Embryonic facial prominence (tissue), 1 donor: ENCODE measurements around the gene FMN1.

ENCODE experiments used
- DNase-seq: peaks from one replicate; pipeline ENCODE4 v3.0.0-alpha.2; 2016; ENCODE audit errors: extremely low spot score

Gene FMN1

DNA sequence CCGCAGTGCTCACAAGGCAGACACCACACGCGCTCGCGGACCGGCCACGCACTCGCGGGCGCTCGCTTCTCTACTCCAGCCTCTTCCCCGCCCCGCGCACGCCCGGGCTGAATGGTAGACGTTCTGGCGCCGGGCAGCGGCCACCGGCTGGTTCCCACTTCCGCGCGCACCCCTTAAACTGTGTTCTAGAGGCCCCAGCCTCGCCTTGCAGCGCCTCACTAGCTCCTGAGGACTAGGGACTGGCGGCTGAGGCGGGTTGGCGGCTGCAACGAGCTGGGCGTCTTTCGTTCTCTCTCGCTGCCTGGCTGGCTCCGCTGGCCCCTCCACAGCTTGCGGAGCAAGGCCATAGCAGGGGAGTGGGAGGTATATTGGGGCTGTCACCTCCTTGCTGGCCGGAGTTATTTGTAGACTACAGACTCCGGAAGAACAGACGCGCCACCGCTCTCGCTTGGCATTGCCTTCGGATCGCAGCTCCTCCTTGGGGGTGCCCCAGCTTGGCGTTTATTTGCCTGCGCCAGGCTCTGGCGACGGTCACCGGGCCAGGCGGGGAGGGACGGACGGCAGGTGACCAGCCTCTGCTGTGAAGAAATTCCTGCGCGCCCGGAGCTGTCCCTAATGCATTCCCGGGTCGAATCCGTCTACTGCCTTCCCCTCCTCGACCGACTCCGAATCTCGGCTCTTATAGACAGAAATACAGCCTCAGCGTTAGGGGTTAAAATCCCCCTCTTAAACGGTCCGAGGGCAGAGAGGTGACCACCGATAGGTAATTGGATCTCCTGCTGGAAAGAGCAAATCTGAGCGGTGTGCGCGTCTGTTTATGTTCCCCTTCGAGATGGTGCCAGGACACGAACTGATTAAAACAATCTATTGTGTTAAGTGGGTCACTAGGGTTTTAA, 475.4 kb downstream of the FMN1 start:
- no peak for DNase-seq

DNA sequence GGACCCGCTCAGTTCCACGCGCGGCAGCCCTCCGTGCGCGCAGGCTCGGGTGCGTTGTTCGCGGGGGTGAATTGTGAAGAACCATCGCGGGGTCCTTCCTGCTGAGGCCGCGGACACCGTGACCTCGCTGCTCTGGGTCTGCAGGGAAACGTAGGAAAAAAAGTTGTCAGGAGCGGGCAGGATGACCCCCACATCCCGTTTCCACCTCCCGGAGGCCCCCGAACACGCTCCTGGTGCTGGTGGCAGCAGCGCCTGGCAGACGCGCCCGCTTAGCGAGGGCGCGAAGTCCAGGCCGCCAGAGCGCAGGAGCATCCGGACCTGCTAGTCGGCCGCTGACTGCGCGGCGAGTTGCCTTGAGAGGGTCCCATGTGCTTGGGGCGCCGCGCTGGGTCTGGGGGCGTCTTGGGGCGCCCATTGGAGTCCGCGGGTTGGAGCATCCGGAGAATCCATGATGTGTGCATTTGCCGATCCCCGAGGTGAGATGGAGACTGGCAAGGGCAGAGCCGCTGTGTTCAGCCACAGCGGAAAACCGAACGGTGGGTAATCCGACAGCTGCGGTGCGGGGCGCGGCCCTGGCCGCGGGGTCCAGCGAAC, 476.2 kb downstream of the FMN1 start:
- DNase-seq = no peak

DNA sequence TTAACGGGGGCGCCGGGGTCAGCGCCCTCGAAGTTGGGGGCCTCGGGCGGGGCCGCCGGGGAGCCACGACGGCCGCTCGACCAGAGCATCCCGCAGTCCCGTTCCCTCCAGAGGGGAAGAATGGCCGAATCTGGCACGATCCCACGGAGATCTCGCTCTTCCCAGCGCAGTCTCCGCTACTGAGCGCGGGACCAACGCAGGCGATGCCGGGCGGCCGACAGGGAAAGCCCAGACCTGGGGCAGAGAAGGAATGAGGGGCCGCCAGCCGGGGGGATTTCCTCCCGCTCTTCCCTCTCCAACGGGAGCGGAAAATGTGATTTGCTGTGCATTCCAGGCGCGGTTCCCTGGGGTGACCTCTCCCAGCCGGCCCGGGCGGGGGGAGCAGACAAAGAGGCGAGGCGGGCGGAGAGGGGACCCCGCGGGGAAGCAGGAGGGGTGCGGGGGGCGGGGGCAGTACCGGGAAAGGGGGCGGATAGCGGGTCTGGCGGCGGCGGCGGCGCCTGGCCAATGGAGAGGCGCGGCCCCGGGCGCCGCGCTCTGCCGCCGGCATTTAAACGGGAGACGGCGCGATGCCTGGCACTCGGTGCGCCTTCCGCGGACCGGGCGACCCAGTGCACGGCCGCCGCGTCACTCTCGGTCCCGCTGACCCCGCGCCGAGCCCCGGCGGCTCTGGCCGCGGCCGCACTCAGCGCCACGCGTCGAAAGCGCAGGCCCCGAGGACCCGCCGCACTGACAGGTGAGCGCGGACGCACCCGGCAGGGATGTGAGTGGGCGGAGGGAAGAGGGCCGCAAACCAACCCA, 476.9 kb downstream of the FMN1 start, which contains the start of gene GREM1:
TSS of gene GREM1 (plus strand) at position 579 of the 801 bp plus-strand sequence. CDS start 12,687 bp downstream, outside the sequence.
- DNase-seq = peak; percentile 23

DNA sequence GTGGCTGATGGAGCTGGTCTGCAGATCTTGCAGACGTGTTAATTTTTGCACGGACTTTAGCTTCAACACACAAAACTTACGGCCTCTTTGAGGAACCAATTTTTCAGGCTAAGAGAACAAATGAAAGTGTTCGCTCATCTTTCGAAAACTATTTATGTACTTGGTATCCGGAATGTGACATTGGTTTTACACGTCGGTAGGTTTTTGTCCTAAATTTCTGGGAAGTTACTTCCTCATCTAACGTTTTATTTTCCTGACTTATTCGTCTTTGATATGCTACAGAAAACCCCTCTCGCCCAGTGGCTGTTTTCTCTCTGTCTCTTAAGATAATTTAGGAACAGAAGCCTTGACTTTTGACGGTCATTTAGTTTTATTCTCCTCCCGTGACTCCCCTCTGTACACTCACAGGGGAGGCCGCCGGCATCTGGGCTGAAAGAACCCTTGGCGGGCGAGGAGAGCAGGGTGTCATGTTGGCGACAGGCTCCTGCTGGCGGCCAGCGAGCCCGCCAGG, 477.5 kb downstream of the FMN1 start:
- DNase-seq = no peak

DNA sequence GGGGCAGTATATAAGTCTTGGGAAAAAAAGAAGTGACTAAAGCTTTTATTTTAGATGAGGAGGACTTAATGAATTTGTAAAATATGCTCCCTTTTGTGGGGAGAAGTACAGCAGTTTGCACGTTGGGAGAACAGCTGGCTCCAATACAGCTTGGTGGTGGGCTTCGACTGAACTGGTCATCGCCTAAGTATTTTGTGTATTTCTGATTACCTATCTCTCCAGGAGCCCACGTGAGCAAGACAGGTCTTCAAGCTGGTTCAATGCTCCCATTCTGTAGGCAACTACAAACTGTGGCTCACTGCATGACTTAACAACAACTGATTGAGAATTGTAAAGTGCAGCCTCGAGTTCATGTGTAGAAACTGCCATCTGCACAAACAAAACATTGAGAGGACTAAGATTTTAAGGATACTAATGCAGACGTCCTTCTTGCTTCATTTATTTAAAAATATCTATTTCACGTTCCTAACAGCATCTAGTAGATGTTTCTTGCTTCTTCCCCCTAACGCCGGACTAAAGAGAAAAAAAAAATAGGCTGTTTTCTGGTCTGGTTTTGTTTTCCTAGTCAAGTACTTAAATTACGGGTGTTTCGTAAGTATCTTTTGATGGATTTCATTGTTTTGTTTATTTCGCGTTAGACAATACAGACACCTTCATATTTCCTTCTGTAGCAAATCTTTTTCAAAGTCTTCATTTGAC, 478.1 kb downstream of the FMN1 start:
- DNase-seq = no peak
